C4-2B (cell line): ENCODE measurements around the gene WNT9B.

Experiments
- H3K27ac ChIP-seq: fragments of 450-650 bp; 2 replicates; pipeline ENCODE4 v1.5.1; 2017
- CTCF ChIP-seq: fragments of 450-650 bp; conservative IDR thresholded peaks from 2 replicates; pipeline ENCODE4 v1.5.1; 2017; ENCODE audit warnings: mild to moderate bottlenecking
- ZFX ChIP-seq: fragments of 450-650 bp; IDR thresholded peaks from 2 replicates; pipeline ENCODE4 v1.6.1; 2017

The WNT9B gene

GRCh38 chr17:46901291-46901690, 49.9 kb downstream of the WNT9B start:
- TF ChIP-seq CTCF (no peak), ZFX (no peak)
- H3K27ac ChIP-seq: no peak overlapping the region

DNA sequence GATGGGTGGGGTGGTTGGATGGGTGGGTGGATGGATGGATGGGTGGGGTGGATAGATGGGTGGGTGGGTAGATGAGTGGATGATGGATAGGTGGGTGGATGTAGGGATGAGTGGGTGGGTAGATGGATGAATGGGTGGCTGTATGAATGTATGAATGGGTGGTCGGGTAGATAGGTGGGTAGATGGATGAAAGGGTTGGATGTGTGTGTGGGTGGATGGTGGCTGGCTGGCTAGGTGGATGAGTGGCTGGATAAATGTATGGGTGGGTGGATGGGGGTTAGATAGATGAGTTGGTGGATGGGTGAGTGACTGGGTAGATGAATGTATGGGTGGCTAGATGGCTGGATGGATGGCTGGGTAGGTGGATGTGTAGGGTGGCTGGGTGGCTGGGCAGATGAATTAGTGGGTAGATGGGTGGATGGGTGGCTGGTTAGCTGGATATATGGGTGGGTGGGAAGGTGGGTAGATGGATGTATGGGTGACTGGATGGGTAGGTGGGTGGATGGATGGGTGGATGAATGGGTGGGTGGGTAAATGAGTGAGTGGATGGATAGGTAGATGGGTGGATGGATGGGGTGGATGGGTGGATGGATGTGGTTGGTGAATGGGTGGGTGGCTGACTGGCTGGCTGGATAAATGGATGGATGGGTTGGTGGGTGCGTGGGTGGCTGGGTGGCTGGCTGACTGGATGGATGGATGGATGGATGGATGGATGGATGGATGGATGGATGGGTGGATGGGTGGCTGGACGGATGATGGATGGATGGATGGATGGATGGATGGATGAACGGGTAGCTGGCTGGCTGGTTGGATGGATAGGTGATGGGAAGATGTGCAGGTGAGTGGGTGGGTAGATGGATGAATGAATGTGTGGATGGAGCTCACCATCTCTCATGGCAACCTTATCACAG, 52.6 kb downstream of the WNT9B start:
- TF ChIP-seq CTCF (no peak), ZFX (no peak)

GRCh38 chr17:46908068-46908737, 56.8 kb downstream of the WNT9B start:
- H3K27ac ChIP-seq: no peak overlapping the region
- TF ChIP-seq ZFX: no peak
- no peak for TF ChIP-seq CTCF

More for the DNA sequence above, 52.6 kb downstream of the WNT9B start:
- H3K27ac ChIP-seq: no peak overlapping the region

GRCh38 chr17:46910179-46910927, 59.0 kb downstream of the WNT9B start:
- TF ChIP-seq ZFX: no peak
- H3K27ac ChIP-seq: no peak overlapping the region

DNA sequence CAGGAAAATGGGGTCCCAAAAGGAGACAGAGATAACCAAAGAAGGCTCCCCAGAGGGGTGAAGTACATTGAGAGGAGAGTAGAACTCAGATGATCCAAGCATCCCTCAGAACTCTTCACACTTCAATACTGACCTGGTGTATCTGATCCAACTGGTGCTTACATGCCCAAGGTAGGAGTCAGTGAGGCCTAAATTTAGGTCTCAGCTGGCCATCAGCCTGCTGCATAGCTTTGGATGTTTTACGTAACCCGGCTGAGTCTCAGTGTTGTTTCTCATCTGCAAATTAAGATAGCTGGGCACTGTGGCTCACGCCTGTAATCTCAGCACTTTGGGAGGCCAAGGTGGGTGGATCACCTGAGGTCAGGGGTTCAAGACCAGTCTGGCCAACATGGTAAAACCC, 59.9 kb downstream of the WNT9B start:
- H3K27ac ChIP-seq: no peak overlapping the region
- no peak for TF ChIP-seq ZFX
- no peak for TF ChIP-seq CTCF

DNA sequence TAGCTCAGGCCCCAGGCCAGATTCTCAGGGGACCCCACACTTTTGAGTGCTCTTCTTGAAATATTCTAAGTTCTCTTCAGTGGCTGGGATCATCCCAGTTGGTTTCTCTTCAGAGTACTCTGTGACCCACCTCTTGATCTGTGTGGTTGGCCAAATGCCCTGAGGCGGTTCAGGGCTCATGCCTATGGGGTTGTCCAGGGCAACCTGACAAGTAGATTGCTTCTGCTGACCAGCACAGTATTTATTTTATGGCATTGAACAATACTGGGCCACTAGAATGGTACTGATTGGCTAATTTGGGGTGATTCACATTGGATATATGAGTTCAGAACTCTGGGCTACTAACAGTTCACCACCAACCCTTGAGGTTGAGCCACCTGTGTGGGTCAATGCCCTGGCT, 64.2 kb downstream of the WNT9B start:
- no peak for TF ChIP-seq ZFX
- no peak for TF ChIP-seq CTCF
- H3K27ac ChIP-seq: no peak overlapping the region

GRCh38 chr17:46916211-46916610, 64.8 kb downstream of the WNT9B start:
- TF ChIP-seq ZFX (no peak), CTCF (no peak)
- no peak overlapping the region for H3K27ac ChIP-seq
